NCI-H1092 treated with DMSO at 0.1 percent for 48 hours (cell line): ENCODE measurements around the gene CD74.
"Not testable (repeated sequence)": the region's sequence is repeated elsewhere in the genome, so short reads cannot be mapped to it uniquely, and the experiment has no call there.

Source experiments
- DNase-seq: peaks from one replicate; lab custom pipeline; 2025; lab: John Stamatoyannopoulos, UW

Gene CD74

DNA sequence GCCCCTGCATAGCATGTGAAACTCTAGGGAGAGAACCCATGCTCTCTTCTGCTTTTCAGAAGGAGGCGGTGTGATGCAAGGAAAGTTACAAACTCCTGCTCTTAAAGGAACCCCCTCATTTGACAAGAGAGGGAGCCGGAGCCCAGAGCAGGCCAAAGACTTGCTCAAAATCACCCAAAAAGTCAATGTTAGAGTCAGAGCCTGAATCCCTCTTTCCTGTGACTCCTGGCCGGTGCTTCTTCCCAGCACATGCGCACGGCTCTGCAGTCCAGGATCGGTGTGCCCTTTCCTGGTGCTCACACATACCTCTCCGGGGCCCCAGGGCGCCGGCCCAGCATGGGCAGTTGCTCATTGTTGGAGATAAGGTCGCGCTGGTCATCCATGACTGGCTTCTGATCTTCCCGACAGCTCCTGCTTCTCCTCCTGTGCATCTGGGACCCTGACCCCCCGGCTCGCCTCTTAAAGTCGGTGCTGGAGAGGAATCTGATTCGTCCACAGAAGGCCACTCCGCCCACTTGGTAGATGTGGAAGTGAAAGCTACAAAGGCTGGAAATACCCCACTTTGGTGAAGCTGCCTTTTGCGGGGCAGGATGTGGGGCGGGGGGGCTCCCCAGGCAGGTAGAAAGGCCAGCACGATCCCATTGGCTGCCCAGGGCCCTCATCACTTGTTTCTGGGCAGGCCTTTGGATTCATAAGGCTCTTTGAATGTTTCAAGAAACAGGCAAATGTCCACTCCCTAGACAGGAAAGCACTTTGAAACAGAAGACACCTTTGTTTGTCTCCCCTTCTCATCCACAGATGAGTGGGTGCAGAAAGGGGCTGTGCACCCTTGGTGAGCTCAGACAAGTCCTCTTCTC is at the start of gene CD74:
TSS of gene CD74 (minus strand) at position 592 of the 857 bp plus-strand sequence. CDS start at position 431, 161 bp downstream.
- no peak for DNase-seq

DNA sequence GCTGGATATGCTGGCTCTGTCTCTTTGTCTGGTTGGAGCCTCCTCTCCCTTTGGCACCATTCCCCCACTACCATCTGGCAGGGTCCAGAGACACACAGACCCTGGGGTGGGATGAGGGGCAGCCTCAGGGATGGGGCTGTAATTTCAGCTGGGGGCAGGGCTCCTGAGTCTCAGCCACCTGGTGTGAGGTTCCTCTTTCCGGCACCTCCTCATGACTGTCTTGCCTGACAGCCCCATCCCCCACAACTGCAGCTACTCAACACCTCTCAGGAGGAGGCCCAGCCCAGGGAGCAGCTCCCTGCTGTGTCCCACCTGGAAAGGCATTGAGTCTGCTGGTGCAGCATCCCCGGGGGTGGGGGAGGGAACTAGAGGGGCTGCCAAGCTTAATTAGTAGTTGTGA is 48.5 kb upstream of the CD74 start:
- peak; percentile 64 for DNase-seq

GRCh38 chr5:150460781-150461180 is 48.1 kb upstream of the CD74 start:
- DNase-seq: no peak

- peak; percentile 38 for DNase-seq
Measured at GRCh38 chr5:150458802-150459557, 46.3 kb upstream of the CD74 start.

DNA sequence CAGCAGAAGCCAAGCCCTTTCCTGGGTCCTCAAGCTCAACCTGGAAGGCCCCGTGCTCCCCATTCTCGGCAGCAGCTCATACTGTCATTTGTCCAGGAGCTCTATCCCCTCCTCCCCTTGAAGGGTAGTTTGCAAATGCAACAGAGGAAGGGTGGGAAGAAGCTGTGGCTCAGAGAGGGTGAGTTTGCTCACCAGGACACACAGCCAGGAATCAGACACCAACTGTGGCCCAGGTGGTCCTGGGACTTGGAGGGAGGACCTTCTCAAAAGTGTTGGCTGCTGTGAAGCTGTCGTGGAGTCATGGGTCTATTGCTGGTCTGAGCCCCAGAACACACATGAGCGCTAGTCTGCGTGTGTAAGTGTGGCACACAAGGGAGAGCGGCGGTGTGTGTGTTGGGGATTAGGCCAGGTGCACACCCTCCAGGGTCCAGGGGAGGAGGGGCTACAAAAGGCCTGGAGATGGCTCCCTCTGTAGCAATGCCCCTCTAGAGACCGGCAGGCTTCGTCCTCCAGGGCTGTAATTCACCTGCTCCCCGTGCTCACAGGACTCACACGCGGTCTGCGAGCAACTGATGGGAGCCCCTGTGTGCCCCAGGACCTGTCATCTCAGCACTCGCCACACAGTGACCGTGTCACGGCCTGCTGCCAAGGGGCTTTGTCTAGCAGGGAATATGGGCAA is 45.0 kb upstream of the CD74 start:
- no peak for DNase-seq

- no peak for DNase-seq
Measured at GRCh38 chr5:150457121-150457520, 44.4 kb upstream of the CD74 start.

DNA sequence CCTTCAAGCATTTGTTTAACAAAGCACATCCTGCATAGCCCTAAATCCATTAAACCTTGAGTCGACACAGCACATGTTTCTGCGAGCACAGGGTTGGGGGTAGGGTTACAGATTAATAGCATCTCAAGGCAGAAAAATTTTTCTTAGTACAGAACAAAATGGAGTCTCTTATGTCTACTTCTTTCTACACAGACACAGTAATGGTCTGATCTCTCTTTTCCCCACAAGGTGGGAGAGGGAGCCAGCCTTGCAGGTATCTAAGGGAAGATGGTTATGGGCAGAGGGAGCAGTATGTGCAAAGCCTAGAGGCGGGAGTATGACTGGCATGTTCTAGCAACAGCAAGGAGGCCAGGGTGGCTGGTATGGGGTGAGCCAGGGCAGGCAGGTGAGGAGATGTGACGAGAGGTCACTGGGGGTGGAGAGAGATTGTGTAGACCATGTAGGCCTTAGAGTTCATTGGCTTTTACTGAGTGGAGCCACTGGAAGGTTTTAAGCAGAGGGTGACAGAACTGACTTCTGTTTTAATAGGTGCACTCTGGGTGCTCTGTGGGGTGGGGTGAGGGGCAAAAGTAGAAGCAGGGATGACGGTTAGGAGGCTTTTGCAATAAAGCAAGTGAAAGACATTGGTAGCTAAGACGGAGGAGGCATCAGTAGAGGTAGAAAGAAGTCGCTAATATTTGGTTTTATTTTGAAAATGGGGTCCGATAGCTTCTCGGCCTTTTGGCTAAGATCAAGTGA is 42.0 kb upstream of the CD74 start:
- no peak for DNase-seq

DNA sequence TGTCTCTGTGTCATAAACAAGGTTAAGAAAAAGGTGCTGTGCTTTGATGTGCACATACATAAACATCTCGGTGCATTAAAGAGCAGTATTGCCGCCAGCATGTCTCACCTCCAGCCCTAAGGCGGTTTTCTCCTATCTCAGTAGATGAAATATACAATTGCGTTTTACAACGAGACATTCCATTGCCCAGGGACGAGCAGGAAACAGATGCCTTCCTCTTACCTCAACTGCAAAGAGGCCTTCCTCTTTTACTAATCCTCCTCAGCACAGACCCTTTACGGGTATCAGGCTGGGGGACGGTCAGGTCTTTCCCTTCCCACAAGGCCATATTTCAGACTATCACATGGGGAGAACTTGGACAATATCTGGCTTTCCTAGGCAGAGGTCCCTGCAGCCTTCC is 41.3 kb upstream of the CD74 start:
- DNase-seq: not testable (repeated sequence)

DNA sequence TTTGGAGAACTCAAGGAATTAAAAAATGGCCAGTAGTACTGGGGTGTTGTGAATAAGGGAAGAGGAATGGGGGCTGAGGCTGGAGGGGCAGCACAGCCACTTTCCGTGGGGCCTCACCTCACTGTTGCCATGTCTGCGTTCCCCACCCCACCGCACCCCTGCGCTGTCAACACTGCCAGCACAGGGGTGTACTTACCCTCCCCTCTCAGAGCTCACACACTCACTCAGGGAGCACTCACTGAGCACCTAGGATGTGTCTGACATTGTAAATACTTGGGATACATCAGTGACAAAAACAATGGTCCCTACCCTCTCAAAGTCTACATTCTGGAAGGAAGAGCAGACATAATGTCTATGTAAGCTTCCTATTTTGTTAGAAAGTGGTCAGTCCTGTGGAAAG is 40.2 kb upstream of the CD74 start:
- no peak for DNase-seq

DNA sequence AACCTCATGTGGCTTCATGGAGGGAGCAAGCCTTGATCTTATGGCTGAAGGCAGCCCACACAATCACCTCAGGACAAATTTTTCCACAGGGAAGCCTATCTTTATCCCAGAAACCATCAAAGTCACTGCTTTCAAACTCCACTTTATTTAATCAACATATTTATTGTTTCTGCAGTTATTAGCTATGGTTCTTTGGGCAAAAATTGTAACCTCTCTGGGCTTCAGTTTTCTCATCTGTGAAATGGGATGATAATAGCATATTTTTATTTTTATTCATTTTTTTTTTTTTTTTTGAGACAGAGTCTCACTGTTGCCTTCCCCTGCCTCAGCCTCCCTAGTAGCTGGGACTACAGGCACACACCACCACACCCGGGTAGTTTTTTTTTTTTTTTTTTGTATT is 38.9 kb upstream of the CD74 start:
- no peak for DNase-seq

- DNase-seq: peak; percentile 94
Measured at GRCh38 chr5:150449517-150450339, 37.0 kb upstream of the CD74 start, which contains the start of gene RPS14. Gene RPS14, minus strand, starts transcription at chr5:150449739. Its CDS starts 2,006 bp downstream, at chr5:150447733.

DNA sequence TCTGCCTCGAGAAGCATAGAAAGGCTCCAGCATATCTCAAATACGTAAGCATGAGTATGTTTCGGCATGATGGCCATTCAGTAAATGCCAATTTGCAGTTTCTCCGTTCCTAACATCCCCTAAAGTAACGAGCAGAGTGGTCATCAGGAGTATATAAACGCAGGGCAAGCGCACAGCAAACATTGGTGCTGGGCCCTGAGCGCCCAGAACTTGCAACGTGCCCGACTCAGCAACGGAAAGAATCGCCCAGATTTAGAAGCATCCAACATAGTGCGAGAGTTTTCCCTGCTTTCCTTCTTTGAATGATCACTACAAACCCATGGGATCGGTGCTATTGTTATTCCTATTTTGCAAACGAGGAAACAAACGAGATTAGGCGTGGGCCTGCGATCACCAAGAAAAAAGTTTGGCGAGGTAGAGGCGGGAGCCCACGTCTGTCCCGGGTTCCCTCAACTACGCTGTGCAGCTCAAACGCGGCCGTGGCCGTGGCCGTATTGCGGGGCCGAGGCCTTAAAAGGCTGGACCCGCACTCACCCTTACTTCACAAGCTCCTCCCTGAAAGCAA is 36.3 kb upstream of the CD74 start:
- no peak for DNase-seq

- no peak for DNase-seq
Measured at GRCh38 chr5:150448334-150448733, 35.6 kb upstream of the CD74 start.

GRCh38 chr5:150447188-150447587 is 34.5 kb upstream of the CD74 start:
- DNase-seq: no peak

DNA sequence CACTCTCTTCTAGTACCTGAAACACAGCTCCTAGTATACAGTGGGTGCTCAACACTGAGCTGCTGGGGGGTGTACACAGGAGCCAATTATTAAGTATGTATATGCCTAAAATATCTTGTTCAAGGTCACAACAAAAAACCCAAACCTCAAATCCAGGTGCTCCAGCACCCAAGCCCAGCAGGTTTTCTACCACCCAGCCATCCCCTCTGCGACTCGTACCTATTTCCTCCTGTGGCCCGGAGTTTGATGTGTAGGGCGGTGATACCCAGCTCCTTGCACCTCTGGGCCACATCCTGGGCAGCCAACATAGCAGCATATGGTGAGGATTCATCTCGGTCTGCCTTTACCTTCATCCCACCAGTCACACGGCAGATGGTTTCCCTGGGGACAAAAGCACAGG is 33.9 kb upstream of the CD74 start:
- no peak for DNase-seq

GRCh38 chr5:150446088-150446487 is 33.4 kb upstream of the CD74 start:
- no peak for DNase-seq

GRCh38 chr5:150444770-150445169 is 32.1 kb upstream of the CD74 start:
- no peak for DNase-seq

- no peak for DNase-seq
Measured at GRCh38 chr5:150443242-150444075, 30.7 kb upstream of the CD74 start.

GRCh38 chr5:150442699-150443080 is 30.0 kb upstream of the CD74 start:
- no peak for DNase-seq
